DOHH2 (cell line): ENCODE results near the gene GOLGA6L24.
"Not testable (repeated sequence)": the region's sequence is repeated elsewhere in the genome, so short reads cannot be mapped to it uniquely, and the experiment has no call there.

Experiments used
- EZH2phosphoT487 ChIP-seq: fragments of 200-600 bp; sonication (generic); IDR thresholded peaks from 2 replicates; pipeline ENCODE4 v1.6.1; 2017; ENCODE audit warnings: borderline replicate concordance, mild to moderate bottlenecking, antibody characterized with exemption, low read length, moderate library complexity, mixed read lengths
- TF ChIP-seq, protein P1 (sequence below): fragments of 200-600 bp; sonication (generic); IDR thresholded peaks from one replicate; pipeline ENCODE4 v1.5.1; 2014; ENCODE audit warnings: antibody characterized with exemption, mild to moderate bottlenecking, low read depth, low read length; ENCODE audit not compliant: poor library complexity, severe bottlenecking

DNA sequence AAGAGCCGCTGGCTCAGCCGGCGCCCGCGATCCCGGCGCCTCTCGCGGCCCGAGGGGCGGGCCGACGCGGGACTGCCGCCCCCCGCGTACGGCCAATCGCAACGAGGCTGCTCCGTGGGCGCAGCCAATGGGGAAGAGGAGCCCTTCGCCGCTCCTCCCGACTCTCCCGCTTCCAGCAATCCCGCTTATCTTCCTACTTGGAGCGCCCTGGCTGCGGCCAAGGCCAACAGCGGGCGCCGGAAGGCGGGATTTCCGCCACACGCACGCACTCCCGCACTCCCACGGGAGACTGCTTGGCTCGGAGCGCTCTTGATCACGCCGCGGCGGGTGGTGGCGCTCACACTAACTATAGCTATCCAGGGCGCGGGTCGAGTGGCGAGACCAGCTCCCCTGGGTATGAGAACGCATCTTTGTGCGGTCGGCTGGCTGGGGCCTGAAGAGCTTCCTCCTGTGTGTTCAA is 35.7 kb downstream of the GOLGA6L24 start, which contains the start of gene HERC2:
- TF ChIP-seq, protein P1, sequence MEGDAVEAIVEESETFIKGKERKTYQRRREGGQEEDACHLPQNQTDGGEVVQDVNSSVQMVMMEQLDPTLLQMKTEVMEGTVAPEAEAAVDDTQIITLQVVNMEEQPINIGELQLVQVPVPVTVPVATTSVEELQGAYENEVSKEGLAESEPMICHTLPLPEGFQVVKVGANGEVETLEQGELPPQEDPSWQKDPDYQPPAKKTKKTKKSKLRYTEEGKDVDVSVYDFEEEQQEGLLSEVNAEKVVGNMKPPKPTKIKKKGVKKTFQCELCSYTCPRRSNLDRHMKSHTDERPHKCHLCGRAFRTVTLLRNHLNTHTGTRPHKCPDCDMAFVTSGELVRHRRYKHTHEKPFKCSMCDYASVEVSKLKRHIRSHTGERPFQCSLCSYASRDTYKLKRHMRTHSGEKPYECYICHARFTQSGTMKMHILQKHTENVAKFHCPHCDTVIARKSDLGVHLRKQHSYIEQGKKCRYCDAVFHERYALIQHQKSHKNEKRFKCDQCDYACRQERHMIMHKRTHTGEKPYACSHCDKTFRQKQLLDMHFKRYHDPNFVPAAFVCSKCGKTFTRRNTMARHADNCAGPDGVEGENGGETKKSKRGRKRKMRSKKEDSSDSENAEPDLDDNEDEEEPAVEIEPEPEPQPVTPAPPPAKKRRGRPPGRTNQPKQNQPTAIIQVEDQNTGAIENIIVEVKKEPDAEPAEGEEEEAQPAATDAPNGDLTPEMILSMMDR = not testable (repeated sequence)
- not testable (repeated sequence) for TF ChIP-seq EZH2phosphoT487
